ENCODE results near the gene PSMA5.
A peak's percentile ranks its signal among the peaks of the same experiment; 100 is the strongest.

The PSMA5 gene

DNA sequence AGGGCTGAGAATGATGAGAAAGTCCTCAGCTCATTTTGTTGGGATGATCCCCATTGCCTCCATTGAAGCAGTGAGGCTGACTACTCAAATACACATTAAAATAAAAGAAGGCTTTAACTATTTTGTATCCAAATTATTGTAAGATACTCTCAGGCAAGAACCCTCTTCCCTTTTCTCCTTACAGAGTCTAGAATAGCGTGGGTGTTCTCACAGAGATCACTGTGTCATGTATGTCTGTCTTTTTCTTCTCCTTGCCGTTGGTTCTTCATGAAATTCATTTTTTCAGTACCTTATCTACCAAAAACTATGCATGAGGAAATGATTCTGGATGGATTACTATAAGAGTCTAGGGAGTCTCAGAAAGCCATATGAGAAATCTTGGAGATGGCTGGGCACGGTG lies 58.6 kb downstream of the PSMA5 start:
- DNase-seq (ENCODE audit: low spot score), result no peak

DNA sequence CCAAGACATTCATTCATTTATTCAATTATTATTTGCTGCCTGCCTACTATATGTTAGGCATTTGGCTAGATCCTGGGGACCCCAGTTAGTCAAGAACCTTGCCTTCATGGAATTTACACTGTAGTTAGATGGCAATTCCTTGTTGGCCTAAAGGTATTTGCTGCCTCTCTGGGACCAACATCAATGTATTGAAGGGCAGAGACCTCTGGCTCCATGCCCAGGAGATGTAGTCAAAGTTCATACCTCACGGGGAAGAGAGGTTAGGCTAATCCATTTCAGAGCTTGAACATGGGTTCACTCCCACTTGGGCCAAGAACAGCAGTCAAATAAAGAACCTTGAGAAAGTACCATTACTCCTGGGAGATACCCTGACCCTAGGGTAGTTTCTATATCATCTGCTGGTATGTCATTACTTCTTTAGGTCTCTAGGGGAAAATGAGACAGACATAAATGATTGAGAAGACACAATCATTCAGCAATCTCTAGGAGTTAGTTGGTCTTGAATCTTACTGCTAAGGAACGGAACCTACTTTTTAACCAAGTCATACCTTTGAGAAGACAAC lies 60.5 kb downstream of the PSMA5 start:
- peak; percentile 33 for DNase-seq (ENCODE audit: low spot score)

DNA sequence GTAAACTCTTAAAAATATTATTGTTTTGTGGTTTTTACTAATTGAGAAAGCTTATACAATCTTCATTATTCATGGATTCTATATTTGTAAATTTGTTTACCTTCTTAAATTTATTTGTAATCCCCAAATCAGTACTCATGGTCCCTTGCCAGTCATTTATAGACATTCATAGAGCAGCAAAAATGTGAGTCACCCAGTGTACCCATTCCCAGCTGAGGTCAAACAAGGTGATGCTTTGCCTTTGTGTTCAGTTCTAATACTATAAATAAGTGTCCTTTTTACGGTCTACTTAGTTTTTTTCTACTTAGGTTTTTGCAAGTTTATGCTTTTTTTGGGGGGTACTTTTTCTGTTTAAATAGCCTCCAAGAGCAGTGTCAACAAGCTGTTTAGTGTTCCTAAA lies 64.6 kb downstream of the PSMA5 start:
- DNase-seq (ENCODE audit: low spot score), result no peak

DNA sequence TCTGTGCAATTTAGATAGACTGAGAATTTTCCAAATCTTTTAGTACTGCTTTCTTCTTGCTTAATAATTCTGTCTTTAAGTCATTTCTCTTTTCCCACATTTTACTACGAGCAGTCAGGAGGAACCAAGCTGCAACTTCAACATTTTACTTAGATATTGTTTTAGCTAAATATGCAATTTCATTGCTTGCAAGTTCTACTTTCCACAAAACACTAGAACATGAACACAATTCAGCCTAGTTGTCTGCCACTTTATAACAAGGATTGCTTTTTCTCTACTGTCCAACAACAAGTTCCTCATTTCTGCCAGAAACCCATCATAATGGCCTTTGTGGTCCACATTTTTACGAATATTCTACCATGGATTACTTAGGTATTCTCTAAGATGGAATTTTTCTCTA lies 65.2 kb downstream of the PSMA5 start:
- no peak for DNase-seq (ENCODE audit: low spot score)

DNA sequence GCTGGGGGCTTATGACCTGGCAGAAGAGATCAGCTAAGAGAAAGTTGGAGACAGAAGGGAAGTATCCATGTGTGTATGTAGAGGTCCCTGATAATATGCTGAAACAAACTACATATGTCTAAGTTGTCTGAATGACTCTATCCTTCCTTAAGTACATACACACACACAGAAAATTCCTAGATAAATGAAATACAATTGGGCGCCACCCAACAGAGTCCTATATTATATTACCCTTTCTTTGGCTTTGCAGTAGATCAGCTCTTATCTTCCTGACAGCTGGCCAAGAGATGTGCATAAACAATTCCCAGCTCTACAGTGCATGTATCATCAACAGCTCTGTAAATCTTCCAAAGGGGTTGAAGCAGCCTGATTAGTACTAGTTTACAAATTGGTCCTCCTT lies 68.6 kb downstream of the PSMA5 start:
- no peak for DNase-seq (ENCODE audit: low spot score)

DNA sequence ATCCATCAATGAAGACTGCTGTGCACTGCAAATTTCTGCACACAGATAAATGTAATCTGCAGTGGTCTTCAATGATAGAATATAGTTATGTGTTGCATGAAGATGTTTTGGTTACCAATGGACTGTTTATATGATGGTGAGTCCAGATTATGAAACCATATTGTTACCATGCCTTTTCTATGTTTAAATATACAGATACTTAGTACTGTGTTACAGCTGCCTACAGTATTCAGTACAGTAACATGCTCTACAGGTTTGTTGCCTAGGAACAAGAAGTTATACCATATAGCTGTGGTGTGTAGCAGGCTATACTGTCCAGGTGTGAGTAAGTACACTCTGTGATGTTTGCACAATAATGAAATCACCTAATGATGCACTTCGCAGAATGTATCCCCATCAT lies 69.3 kb downstream of the PSMA5 start:
- no peak for DNase-seq (ENCODE audit: low spot score)

DNA sequence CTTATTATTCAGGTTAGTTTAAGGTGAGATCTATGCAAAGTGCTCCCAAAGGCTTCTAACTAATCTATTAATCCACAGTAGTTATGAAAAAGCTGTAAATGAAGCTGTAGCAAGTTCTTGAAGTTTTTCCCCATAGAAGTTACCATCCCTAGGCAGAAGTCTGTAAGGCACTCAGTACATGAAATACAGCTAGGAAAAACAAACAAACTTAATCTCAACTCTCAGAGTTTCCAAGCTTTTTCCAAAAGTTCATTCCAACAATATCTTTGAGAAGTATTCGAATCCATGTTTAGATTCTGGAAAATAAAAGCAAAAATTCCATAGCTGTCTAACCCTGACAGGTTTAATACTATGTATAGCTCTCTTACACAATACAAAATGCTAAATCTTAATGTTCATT lies 69.7 kb downstream of the PSMA5 start:
- no peak for DNase-seq (ENCODE audit: low spot score)

DNA sequence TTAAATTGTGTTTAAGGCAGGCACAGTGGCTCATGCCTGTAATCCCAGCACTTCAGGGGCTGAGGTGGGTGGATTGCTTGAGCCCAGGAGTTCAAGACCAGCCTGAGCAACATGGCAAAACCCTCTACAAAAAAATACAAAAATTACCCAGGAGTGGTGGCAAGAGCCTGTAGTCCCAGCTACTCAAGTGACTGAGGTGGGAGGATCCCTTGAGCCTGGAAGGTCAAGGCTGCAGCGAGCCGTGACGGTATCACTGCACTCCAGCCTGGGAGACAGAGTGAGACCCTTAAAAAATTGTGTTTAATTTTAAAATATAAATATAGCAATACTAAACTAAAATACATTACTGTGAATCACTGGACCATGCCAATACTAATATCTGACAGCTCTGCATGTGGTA lies 71.3 kb downstream of the PSMA5 start:
- no peak for DNase-seq (ENCODE audit: low spot score)

DNA sequence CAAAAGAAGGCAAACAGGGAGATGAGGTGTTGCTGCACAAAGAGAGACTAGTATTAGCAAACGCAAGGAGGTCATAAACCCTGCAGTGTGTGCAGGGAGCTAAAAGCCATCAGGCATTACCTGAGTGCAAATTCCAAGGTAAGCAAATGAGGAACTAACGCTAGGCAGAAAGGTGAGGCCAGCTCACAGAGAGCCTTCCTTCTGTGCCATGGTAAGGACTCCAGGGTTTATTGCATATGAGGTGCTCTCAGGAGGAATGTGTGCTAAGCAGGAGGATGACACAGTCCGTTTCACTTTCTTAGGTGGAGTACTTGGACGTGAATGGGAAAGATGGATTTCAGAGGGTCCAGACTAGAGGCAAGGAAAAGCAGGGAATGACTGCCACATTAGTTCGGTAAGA lies 74.8 kb downstream of the PSMA5 start:
- DNase-seq (ENCODE audit: low spot score), result no peak

DNA sequence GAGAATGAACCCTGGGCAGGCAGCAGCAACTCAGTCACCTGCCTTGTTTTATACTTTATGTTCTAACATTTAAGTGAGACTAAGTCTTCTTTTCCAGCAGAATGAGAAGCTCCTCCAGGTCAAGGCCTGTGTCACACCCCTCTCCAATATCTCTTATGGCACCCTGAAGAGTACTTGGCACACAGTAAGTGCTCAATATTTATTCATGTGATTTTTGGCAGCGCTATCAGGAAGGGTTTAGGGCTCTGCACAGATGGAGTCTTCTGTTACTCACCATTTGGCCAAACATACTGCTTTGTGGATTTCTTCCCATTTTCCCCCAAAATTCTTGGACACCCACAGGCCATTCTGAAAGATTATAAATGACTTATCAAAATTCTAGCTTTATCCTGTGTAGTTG lies 75.6 kb downstream of the PSMA5 start:
- no peak for DNase-seq (ENCODE audit: low spot score)

DNA sequence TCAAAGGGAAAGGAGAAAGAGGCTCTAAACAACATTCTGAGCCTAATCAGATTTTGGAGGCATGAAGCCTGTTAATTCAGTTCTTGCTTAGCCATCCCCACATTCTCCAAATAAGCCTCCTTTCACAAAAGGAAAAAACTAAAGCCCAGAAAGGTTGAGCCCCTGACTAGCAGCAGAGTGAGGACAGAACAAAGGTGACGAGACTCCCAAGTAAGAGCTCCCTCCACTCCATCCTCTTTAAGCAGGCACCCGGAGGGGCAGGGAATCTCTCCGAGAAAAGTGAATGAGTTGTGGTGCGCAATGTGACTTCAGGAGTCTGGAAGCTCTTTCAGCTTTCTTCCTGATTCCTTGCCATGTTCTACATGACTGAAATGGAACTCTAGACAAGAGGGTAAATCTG lies 76.1 kb downstream of the PSMA5 start:
- DNase-seq (ENCODE audit: low spot score), result no peak
